Gastrocnemius medialis (tissue), 4 donors: Measurements from ENCODE around the gene TRPV3. TPM values are rescaled to one million over a fixed set of nuclear protein-coding genes. Genes with fewer than 3 reads are reported as not detected.

Experiments used
- ATAC-seq, 2 donors: fragments of 150-250 bp; one replicate each; pipeline ENCODE4 v1.9.1; 2016
- DNase-seq, 2 donors: peaks; one replicate each; pipeline ENCODE4 v3.0.0-alpha.2; 2019
- H3K27ac ChIP-seq, 4 donors: fragments of 200-600 bp; sonication (generic); 1 replicate in 1 of 4; 2 replicates in 3 of 4; pipeline ENCODE4 v1.5.1; 2016 to 2018; ENCODE audit warnings: mild to moderate bottlenecking in 2 of 4, moderate library complexity in 1 of 4
- H3K27me3 ChIP-seq, 3 donors: fragments of 200-600 bp; sonication (generic) in 2 of 3; 1 replicate in 1 of 3; 2 replicates in 2 of 3; pipeline versions ENCODE4 v1.5.1 to v1.6.0; 2016 to 2019; ENCODE audit warnings: mild to moderate bottlenecking in 1 of 3, moderate library complexity in 1 of 3
- H3K36me3 ChIP-seq, 2 donors: fragments of 200-600 bp; sonication (generic) in 1 of 2; one replicate each; pipeline ENCODE4 v1.5.1; 2017 to 2018
- H3K4me1 ChIP-seq, 2 donors: fragments of 200-600 bp; sonication (generic) in 1 of 2; one replicate each; pipeline ENCODE4 v1.5.1; 2016 to 2017; ENCODE audit warnings: mild to moderate bottlenecking in 2 of 2
- H3K4me3 ChIP-seq, 4 donors: fragments of 200-600 bp; sonication (generic) in 3 of 4; 1 replicate in 1 of 4; 2 replicates in 3 of 4; pipeline ENCODE4 v1.5.1; 2016 to 2019; ENCODE audit warnings: mild to moderate bottlenecking in 2 of 4
- H3K9me3 ChIP-seq, 3 donors: fragments of 200-600 bp; sonication (generic) in 2 of 3; 1 replicate in 1 of 3; 2 replicates in 2 of 3; pipeline ENCODE4 v1.5.1; 2016 to 2019
- POLR2A ChIP-seq, 2 donors: fragments of 450-650 bp; IDR thresholded peaks; one replicate each; pipeline ENCODE4 v1.6.1; 2017; ENCODE audit warnings: antibody characterized with exemption in 2 of 2, mild to moderate bottlenecking in 2 of 2, moderate library complexity in 2 of 2
- in situ Hi-C, 4 donors: fragments of 200-750 bp; cut with MboI; loops; one replicate each; pipeline versions ENCODE4 v1.15.0 to v1.8.0; 2017; ENCODE audit warnings: low sequenced_read_pairs in 4 of 4
- intact Hi-C: fragments of 100-400 bp; cut with DNase I; formaldehyde crosslinking; loops from one replicate; pipeline ENCODE4 v1.15.1; 2023; ENCODE audit warnings: low total_unique reads
- total RNA-seq, 4 donors: library from RNA; depleted of rRNA; stranded (reverse); fragments of >200 nt; gene quantifications; one replicate each; pipeline versions ENCODE4 v1.1.0 to v1.2.3, GENCODE V29; 2016
- TF ChIP-seq, protein P1 (sequence below), 5 experiments: fragments of 450-650 bp in 3 of 5; fragments of 200-600 bp in 2 of 5; sonication (generic) in 2 of 5; IDR thresholded peaks in 4 of 5; conservative IDR thresholded peaks in 1 of 5; 1 replicate in 4 of 5; 2 replicates in 1 of 5; pipeline ENCODE4 v1.5.1; 2016 to 2019; ENCODE audit warnings: antibody characterized with exemption in 5 of 5, mild to moderate bottlenecking in 3 of 5, moderate library complexity in 3 of 5

TRPV3 gene
- 1 to 10 TPM; 1.3 to 3.8 (median 1.6) TPM for total RNA-seq

DNA sequence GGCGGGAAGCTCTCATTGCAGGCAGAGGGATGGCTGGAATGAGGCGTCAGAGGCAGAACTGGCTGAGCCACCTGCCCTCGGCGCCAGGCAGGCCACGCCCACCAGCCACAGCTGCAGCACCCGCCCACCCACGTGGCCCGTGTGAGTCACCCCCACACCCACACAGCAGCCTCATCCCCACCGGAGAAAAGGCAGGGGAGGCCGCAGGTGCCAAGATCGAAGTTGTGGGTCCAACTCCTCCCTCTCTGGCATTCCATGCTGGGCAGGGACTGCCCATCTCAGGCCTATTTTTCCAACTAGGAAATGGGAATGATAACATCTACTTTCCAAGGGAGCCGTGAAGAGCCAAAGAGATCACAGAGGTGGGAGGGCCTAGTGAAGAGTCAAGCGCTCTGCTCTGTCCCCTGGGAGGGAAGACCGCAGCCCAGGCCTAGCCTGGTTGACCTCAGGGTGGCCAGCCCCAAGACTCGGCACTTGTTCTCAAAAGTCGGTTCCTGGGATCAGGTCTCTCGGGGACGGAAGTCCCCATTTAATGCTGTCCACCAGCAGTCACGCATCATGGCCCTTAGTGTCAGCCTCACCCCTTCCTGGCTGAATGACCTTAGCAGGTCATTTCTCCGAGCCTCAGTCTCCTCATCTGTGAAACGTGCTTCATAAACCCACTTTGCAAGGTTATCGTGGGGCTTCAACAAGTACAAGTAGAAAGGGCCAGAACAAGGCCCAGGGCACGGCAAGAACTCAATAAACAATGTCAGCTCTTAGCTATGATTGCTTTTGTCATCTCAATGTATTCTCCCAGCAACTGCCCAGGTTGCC, at the start of gene TRPV3:
TSS of gene TRPV3 (minus strand) at position 45 of the 816 bp plus-strand sequence. CDS start 2,962 bp downstream, outside the sequence.
- TF ChIP-seq, protein P1, sequence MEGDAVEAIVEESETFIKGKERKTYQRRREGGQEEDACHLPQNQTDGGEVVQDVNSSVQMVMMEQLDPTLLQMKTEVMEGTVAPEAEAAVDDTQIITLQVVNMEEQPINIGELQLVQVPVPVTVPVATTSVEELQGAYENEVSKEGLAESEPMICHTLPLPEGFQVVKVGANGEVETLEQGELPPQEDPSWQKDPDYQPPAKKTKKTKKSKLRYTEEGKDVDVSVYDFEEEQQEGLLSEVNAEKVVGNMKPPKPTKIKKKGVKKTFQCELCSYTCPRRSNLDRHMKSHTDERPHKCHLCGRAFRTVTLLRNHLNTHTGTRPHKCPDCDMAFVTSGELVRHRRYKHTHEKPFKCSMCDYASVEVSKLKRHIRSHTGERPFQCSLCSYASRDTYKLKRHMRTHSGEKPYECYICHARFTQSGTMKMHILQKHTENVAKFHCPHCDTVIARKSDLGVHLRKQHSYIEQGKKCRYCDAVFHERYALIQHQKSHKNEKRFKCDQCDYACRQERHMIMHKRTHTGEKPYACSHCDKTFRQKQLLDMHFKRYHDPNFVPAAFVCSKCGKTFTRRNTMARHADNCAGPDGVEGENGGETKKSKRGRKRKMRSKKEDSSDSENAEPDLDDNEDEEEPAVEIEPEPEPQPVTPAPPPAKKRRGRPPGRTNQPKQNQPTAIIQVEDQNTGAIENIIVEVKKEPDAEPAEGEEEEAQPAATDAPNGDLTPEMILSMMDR (IDR thresholded peaks at IDR 0.05 in 4 of 5, conservative IDR thresholded peaks at IDR 0.05 in 1 of 5) = no peak
- peak; percentile 35 to 50 for TF ChIP-seq POLR2A (IDR thresholded peaks at IDR 0.05)
- DNase-seq = peak; percentile 22 to 74
- in situ Hi-C loops (no loop called here), intact Hi-C loops (loop anchor here (2.0 kb wide), 1 partner anchor 45 kb away; no protein-coding TSS in a partner anchor)
- Histone ChIP-seq H3K4me1 (peaks cover 3% of the 10 kb centered on the region in 2 donors), H3K4me3 (peak within 1 kb of the TSS in 1 of 4 donors; percentile 35), H3K27me3 (no peaks in the 10 kb centered on the region), H3K27ac (peak within 1 kb of the TSS; percentile 31 to 70 (median 64)), H3K9me3 (no peaks in the 10 kb centered on the region), H3K36me3 (no peaks in the 10 kb centered on the region)
- peak; percentile 59 to 65 for ATAC-seq

DNA sequence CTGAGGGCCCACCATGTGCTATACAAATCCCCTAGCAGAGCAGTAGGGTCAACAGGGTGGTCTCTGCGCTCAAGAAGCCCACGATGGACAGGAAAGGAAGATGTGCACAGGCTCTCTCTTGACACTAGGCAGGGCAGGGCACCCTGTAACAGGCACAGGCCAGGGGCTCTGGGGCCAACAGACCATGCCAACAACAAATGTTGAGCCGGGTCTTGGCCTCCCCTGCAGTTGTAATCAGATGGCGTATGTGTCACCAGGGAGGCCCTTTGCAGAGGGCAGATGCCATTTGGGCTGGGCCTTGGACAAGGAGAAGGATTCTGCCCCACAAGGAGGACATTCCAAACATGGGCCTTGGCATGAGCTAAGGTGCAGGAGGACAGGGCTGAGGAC, 46.3 kb upstream of the TRPV3 start:
- intact Hi-C loops = no loop called here
- DNase-seq (no peak), ATAC-seq (no peak)
- H3K9me3 ChIP-seq = no peaks in the 10 kb centered on the region
- H3K27me3 ChIP-seq = no peaks in the 10 kb centered on the region
- H3K4me1 ChIP-seq = no peaks in the 10 kb centered on the region
- no peak overlapping the region for H3K4me3 ChIP-seq
- no peak overlapping the region for H3K27ac ChIP-seq
- in situ Hi-C loops = no loop called here
- peaks cover 0 to 40% of the 10 kb centered on the region in 2 donors for H3K36me3 ChIP-seq
- TF ChIP-seq POLR2A (IDR thresholded peaks at IDR 0.05) = no peak
- TF ChIP-seq, protein P1 (IDR thresholded peaks at IDR 0.05 in 4 of 5, conservative IDR thresholded peaks at IDR 0.05 in 1 of 5) = no peak

DNA sequence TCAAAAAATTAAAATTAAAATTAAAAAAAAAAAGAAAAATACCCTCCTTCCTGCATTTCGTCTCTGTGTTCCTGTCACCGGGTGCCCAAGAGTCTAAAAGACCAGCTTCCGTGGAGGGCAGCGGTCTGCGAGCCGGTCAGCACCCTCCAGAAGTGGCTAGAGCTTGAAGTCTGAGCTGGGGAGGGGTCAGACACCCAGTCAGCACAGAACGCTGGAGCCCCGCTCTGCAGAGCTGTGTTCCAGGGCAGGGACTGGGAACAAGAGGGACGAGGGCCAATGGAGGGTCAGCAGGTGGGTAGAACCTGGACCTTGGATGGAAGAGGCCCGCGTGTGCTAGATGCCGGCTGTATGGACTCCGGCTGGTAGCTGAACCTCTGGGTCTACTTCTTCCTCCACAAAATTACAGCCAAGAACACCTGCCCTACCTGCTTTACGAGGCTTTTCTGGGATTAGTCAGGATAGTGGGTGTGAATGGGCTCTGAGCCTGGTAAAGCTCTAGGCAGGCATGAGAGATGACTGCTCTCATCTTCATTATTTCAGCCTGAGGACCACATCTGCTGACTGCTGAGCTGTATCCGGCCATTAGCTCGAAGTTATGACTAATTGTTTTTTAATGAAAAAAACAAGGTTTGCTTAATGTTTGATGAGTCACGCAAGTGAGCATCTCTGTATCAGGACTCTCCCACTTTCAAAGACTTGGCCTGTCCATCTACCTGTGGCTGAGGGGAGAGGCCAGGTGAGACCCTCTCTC, 45.7 kb upstream of the TRPV3 start:
- intact Hi-C loops = no loop called here

DNA sequence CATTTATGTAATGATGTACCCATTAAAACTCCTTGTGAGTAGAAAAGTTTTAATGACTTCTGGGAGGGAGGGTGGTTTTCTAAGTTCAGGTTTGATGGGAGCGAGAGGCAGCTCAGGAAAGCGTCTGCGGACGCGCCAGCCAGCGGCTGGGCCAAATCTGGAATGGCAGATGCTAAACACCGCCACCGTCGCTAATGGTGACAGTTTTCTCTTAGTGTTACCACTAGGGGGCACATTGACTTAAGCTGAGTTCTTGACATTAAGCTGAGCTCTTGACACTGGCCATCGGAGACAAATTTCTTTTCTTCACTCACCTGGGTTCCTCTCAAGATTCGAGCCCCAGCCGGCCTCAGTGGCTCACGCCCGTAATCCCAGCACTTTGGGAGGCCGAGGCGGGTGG, 44.9 kb upstream of the TRPV3 start:
- ATAC-seq (peak in 1 of 2 donors; percentile 53), DNase-seq (no peak)
- no peak overlapping the region for H3K4me3 ChIP-seq
- H3K27ac ChIP-seq = no peak overlapping the region
- intact Hi-C loops (no loop called here), in situ Hi-C loops (no loop called here)
- no peaks in the 10 kb centered on the region for H3K9me3 ChIP-seq
- peaks cover 0 to 27% of the 10 kb centered on the region in 2 donors for H3K36me3 ChIP-seq
- TF ChIP-seq, protein P1 (IDR thresholded peaks at IDR 0.05 in 4 of 5, conservative IDR thresholded peaks at IDR 0.05 in 1 of 5) = peak in 4 of 5 experiments; percentile 24 to 40 (median 31)
- no peak for TF ChIP-seq POLR2A (IDR thresholded peaks at IDR 0.05)
- no peaks in the 10 kb centered on the region for H3K4me1 ChIP-seq
- H3K27me3 ChIP-seq = no peaks in the 10 kb centered on the region

More for the DNA sequence above, 45.7 kb upstream of the TRPV3 start:
- Histone ChIP-seq H3K27ac (no peak overlapping the region), H3K36me3 (peaks cover 0 to 35% of the 10 kb centered on the region in 2 donors), H3K27me3 (no peaks in the 10 kb centered on the region), H3K9me3 (no peaks in the 10 kb centered on the region), H3K4me1 (no peaks in the 10 kb centered on the region), H3K4me3 (no peak overlapping the region)
- in situ Hi-C loops = no loop called here
- DNase-seq (no peak), ATAC-seq (no peak)
- TF ChIP-seq, protein P1 (IDR thresholded peaks at IDR 0.05 in 4 of 5, conservative IDR thresholded peaks at IDR 0.05 in 1 of 5) = no peak
- no peak for TF ChIP-seq POLR2A (IDR thresholded peaks at IDR 0.05)
